GM19397 (cell line): ENCODE measurements around the gene ATOSB.
A peak's percentile ranks its signal among the peaks of the same experiment; 100 is the strongest.

Experiments used
- ATAC-seq: cut with Tn5 transposase; IDR thresholded peaks from one replicate; pipeline ENCODE4 v1.9.1; 2021; ENCODE audit warnings: mild to moderate bottlenecking, moderate library complexity; ENCODE audit not compliant: unreplicated experiment

The ATOSB gene

GRCh38 chr9:35114840-35115628, 628 bp downstream of the ATOSB start:
- no peak for ATAC-seq

DNA sequence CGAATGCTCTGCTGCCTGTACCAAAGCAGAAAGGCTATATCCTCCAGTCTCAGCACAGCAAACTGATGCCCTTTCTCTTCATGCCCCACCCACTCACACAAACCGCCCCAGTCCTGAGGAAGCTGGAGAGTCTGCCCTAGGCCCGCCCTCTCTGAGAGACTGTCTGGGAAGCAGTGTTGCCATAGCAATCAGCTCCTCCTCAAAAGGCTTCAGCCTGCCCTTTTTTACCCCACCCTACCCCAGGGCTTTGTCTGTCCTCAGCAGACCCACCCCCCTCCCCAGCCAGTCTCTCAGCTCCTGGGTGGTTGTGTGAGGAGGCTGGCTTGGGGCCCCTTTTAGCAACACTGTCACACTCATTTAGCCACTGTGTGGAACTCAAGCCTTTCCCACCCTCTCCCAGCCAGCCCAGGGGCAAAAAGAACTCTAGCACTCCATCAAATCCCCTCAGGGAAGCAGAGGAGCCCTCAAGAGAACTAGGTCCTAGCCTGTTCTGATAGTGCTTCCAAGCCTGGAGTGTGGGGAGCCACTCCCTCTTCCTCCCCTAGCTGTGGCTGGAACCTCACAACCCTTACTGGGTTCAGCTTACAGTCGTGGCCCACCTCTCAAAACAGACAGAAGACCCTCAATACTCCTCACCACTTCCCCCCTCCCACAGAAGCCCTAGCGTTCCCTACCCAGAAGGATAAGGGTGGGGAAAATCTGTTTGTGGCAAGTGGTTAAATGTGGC, 1.4 kb downstream of the ATOSB start:
- ATAC-seq, result no peak

GRCh38 chr9:35112257-35113020, 3.2 kb downstream of the ATOSB start:
- ATAC-seq, result no peak

DNA sequence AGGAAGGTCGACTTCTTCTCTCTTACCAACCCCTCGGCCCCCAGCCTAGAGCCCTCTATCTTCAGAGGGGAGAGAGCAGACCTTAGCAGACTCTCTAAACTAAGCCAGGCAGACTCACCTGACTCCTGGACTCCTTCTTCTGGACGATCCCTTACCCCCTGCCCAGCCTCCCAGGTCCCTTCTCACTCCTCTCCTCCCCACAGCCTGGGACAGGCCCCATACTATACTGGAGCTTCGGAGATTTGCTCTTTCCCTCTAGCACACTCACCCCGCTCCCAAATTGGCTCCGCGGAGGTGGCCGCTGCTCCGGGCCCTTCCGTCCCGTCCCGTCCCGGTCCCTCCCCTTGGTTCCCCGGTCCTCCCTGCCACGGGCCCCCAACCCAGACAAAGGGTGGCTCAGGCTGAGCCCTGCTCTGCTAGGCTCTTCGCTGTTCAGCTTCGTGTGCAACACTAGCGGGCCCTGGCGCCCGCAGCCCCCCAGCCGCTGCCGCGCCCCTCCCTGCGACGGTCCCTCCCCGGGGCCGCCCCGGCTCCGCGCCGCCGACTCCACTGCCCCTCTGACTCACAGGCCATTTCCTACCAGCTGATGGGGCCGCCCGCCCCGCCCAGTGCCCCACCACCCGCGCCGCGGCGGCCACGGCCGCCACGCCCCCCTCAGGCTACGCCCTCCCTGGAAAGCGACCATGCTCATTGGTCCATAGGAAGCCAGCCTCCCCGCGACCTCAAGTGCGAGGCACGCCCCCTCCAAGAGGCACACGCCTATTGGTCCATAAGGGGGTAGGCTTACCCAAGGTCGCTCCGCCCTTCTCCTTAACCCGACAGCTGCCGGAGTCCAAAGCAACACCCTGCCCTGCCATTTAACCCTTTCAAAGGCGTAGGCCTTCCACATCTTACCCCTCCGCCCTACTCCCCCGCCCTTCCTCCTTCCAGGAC, 4.4 kb downstream of the ATOSB start:
- peak; percentile 77 for ATAC-seq

DNA sequence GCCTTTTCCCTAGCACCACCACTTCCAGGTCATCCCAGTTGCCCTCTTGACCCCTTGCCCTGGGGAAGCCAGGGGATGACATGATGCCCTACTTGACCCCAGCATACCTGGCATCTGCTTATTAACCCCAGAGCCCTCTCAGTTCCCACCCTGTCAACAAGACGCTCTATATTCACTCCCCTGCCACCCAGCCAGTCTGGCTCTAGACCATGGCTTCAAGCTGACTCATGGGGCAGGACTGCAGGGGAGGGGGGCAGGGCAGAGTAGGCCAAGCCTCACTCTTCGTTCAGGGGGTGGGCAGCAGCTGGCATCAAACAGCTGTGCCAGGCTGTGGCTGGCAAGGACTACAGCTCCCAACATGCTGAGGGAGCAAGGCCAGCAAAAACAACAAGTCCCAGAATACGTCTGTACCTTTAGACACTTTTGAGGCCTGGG, 5.3 kb downstream of the ATOSB start:
- no peak for ATAC-seq

GRCh38 chr9:35108946-35109575, 6.6 kb downstream of the ATOSB start:
- no peak for ATAC-seq

DNA sequence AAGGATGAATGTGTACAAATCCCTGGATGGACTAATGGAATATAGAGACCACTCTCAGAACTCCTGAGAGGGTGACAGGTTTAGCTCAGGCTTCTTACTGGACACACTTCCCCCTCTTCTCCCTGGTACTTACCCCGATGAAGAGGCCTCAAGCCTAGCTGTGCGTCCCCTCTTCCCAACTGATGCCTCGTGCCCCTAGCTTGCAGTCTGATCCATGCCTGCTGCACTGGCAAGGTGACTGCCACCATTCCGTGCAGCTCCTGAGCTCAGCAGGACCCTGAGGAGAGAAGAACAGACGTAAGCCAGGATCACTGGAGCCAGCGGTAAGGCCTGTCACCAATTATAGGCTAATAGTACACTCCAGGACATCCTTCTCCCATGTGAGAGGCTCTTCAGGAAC, 7.2 kb downstream of the ATOSB start:
- ATAC-seq, result no peak

DNA sequence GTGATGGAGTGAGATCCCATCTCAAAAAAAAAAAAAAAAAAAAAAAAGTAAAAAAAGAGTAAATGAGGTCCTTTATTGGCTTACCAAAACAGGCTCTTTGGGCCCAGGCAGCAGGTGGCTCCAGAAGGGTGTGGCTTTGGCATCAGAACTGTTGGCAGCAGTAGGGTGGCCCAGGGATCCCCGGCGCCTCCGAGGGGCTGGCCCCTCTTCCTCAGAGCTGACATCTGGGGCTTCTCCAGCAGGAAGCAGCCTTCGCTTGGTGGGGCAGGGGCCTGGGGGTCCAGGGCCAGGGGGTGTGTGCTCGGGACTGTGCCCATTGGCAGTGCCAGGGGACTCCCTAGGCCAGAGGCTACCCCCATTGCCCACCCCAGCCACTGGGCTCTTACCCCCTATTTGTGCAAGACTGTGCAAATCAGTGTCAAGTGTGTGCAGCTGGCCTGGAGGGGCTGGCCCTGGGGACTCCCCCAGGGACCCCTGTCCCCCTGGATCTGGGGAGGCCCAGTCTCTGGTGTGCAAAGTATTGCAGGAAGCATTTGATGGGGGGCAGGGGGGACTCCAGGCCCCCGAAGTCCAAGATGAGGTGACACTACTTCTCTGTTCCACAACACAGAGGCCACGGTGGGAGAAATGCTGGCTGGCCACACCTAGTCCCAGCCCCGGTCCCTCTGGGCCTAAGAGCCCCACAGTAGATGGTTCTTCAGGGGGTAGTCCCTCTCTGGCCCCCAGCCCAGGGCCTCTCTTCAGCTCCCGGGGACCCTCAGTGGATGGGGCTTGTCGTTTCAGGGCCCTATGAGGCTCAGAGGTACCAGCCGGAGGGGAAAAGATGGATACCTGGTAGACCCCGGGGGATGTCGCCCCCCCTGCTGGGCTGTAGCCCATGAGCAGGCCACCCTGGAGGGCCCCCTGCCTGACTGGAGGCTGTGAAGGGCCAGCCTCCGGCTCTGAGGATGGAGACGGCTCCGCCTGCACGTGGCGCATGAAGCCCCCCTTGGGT, 8.1 kb downstream of the ATOSB start:
- ATAC-seq, result no peak

- ATAC-seq, result no peak
These were observed 9.3 kb downstream of the ATOSB start for GRCh38 chr9:35106343-35106730.

DNA sequence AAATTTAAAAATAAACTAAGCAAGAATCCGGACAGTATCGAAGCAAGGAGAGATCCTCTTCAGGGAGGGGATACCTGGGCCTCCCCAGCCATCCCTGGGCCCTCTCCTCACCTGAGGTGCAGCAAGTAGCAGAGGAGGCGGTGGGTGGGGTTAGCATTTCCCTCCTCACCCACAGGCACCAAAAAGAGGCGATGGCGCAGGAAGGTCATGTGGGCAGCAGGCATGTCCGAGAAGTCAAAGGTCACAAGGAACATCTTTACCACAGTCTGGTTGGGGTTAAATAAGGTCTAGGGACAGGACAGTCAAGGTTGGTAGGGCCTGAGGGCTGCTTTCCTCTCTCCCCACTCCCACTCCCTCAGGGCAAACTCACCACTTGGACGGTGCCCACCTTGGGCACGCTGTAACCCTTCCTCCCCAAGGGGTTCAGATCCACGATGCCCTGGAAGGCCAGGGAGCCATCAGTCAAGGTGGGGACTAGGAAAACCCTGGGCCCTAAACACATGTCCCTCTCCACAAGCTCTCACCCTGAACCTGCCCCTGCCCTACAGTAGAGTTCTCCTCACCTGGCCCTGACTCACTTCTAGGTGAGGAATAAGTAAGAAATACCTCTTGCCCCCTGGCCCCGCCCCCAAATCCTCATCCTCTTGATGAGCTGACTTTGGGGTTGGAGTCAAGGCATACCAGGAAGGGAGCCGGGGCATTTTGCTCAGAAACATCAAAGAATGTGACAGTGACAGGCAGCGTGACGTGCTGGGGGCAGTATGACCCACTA, 9.9 kb downstream of the ATOSB start:
- no peak for ATAC-seq

- no peak for ATAC-seq
These were observed 10.5 kb downstream of the ATOSB start for GRCh38 chr9:35105126-35105525.

DNA sequence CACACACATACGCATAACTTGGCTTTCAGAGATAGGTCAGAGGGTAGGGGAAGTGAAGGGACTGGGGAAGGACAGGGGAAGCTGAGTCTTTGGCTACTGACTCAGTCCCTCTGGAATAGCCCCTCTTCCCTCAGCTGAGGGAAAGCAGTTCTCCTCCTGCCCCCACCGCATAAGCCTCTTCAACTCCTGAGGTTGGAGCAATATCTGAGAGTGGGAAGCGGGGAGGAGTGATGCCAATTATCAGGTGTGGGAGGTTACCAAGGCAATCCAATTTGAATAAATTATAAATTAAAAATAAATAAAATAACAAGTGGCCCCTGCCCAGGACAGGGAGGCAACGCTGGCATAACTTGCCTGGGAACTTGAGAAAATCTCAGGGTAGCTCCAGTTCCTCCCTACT, 11.1 kb downstream of the ATOSB start:
- ATAC-seq, result no peak

DNA sequence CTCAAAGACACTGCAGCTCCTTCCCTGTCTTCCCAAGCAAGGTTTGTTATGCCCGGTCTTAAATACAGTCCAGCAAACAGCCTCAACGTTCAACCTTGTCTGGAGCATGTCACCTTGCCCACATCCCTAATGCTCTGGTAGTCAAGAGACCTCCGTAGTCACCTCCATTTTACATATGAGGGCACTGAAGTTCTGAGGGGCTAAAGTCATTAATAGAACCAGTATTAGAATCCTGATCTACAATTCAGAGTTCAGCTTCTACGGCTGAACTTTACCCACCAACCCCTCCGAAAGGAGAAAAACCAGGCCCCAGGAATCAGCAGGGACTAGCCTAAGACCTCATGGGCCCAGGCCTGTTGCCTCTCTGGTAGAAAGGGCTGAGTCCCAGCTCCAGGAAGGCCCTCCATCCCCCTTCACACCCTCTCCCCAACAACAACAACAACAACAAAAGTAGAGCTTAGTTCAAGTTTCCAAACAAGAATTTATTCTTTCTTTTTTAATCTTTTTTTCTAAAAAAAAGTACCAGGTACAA, 11.9 kb downstream of the ATOSB start:
- no peak for ATAC-seq

GRCh38 chr9:35102769-35103659, 12.6 kb downstream of the ATOSB start, which contains the start of gene STOML2:
Gene STOML2 (minus strand): TSS chr9:35103131. CDS start chr9:35103094, 37 bp downstream.
- peak; percentile 94 for ATAC-seq

- no peak for ATAC-seq
These were observed 13.2 kb downstream of the ATOSB start for GRCh38 chr9:35102465-35102768.

DNA sequence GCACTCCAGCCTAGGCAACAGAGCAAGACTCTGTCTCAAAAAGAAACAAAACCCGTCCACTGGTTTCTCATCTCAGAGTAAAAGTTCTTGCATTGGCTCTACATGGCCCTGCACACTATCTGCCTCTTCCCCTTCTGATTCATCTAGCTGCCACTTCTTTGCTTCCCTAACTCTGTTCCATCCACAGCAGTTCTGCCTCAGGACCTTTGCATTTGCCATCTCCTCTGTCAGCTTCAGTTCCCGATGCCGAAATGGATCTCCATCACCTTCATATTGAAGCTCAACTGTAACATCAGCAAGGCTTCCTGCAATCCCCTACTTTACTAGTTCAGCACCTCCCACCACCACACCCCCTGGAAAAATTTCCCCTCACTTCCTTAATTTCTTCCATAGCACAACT, 18.1 kb downstream of the ATOSB start:
- ATAC-seq, result no peak
